Measurements from ENCODE around the gene DYSF. TPM values are rescaled to one million over a fixed set of nuclear protein-coding genes. Genes with fewer than 3 reads are reported as not detected.

Gene DYSF
- total RNA-seq, 1 donor from 2014 or later, result 12.8 TPM

DNA sequence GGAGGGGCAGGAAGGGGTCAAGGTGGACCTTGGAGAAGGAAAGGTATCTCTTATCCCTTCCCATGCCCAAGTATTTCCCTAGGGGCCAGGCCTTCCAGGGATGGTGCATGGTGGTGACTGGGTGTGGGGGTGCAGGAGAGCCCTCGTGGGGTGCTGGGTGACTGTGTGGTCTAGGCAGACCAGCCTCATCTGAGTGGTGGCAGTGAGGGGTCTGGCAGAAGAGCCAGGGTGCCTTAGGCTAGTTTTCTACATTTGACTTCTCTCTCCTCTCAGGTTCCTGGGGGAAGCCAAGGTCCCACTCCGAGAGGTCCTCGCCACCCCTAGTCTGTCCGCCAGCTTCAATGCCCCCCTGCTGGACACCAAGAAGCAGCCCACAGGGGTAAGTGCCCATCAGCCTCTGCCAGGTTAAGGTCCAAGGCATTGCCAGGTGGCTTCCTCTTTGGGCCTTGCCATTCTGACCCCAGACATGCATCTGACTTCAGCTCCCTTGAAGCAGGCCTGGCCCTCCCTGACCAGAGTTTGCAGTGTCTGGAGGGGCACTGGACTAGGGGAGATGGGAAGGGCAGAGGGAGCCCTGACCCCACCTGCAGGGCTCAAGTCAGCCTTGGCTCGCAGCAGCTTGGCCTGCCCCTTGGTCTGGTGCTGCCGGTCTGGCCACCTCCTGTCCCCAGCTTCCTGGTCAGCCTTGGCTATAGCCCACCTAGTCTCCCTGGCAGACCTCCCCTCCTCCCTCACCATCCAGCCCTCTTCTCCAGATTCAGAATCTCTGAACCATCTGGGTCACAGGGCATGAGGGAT lies 49.8 kb downstream of the DYSF start:
- no peak for DNase-seq (ENCODE audit: low spot score)

DNA sequence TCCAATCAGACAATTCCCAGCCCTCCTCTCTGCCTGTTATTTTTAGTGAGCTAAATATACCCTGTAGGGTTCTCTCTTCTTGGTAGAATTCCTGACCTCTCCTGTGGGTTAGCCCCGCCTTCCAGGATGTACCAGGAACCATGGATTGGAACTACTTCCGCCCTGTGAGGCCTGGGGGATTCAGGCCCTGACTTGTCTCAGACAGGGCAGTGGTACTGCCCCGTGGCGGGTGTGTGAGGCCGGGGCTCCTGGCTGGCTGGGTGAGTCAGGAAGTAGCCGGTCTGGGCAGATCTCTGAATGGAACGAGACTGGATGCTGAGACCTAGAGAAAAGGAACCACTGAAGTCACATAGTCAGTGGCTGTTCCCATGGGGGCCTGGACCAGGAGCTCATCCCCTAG lies 50.5 kb downstream of the DYSF start:
- DNase-seq (ENCODE audit: low spot score), result no peak

DNA sequence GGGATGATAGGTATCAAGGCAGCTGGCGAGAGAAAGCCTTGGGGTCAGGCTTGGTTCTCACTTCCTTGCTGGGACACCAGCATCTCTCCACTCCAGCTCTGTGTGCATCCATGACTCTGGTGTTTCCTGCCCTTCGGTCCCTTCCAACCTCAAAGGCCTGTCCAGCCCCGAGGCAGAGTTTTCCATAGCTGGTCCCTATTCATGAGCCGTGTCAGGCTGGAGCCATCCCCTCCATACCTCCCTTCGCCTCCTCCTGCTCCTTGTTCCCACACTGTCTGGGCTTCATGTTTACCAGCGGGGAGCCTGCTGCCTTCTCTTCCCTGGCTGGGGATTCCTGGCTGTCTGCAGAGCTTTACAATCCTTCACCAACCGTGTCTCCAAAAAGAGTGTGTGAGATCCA lies 51.2 kb downstream of the DYSF start:
- DNase-seq (ENCODE audit: low spot score), result no peak

DNA sequence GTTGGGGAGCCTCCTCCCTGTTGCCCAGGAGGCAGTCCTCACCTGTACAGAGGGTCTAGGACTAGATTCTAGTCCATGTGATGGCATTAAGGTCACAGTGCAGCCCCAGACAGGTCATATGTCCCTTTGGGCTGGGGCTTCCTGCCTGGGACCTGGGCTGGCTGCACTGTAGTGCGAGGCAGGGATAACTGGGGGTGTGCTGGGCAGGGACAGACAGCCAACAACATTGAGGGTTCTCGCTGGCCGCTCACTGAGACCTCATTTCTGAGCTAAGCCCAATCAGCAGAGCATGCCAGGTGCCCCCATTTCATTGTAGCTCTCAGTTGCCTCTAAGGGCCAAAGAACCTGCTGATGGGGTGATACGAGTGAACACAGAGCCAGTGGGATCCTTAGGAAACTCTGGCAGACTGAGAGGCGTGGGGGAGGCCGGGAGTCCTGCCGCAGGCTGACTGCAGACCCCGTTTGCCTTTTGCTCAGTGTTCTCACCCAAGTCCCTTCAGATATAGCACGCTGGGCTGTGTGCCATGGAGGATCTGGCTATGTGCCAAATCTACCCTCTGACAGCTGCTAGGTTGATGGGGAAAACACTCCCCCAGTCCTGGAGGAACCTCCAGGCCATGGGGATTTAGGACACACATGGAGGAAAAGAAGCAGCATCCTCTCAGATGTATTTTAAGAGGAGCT lies 51.9 kb downstream of the DYSF start:
- DNase-seq (ENCODE audit: low spot score), result no peak

GRCh38 chr2:71505770-71506140 lies 52.4 kb downstream of the DYSF start:
- no peak for DNase-seq (ENCODE audit: low spot score)

GRCh38 chr2:71506222-71507153 lies 53.1 kb downstream of the DYSF start:
- DNase-seq (ENCODE audit: low spot score), result no peak

DNA sequence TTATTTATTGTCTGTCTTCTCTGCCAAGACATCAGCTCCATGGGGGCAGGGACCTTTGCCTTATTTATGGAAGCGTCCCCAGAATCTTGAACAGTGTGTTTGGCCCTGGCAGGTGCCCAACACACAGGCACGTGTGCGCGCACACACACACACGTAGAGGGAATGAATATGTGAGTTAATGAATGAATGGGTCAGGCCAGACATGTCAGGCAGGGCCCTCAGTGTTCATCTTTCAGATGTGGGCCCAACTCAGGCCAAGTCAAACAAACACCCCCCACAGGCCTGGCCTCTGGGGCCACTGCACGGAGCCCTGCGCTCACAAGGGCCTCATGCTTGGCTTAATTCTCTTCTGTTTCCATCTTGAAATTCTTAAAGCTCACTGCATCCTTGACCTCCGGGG lies 54.1 kb downstream of the DYSF start:
- DNase-seq (ENCODE audit: low spot score), result no peak

DNA sequence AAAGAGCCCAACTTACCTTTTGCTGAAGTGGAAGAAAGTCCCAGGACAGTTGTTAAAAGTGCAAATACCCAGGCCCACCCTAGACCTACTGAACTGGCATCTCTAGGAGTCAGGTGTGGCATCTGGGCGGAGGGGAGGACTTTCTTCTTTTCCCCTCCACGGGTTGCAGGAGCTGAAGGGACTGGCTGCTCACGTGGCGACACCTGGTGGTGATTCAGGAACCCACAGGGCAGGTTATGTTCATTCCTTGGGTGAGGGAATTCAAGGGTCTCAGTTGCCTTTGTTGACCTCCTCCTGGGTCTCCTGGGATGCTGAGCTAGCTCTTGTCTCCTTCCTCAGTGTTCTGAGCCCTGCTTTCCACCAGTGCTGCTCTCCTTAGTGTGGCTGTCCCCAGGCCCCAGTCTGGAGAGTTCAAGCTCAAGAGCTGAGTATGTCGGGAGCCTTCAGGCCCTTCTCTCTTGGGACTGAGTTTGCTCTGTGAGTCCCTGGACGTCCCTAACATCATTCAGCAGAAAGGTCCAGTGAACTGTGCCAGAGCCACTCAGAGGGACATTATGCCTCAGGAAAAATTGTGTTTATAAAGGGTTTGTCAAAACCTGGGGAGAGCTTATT lies 56.9 kb downstream of the DYSF start:
- peak; percentile 59 for DNase-seq (ENCODE audit: low spot score)

DNA sequence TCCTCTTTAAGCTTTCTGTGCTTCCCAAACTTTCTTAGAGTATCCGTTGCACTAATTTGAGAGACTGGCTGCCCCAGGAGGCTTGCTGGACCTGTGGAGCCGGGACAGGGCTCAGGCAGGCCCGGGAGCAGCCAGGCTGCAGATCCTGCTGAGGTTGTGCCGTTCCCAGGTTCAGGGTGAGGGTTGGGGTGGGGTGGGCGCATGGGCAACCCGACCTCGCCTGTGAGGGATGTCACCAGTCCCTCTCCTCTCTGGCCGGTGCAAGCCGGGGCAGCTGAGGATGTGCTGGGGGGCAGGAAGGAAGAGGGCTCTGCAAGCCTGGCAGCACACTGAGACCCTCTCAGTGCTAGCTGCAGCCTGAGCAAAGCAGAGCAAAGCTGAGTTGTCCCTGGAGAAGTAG lies 57.6 kb downstream of the DYSF start:
- DNase-seq (ENCODE audit: low spot score), result no peak

- no peak for DNase-seq (ENCODE audit: low spot score)
Measured at GRCh38 chr2:71511776-71512175, 58.4 kb downstream of the DYSF start.

- DNase-seq (ENCODE audit: low spot score), result no peak
Measured at GRCh38 chr2:71512386-71512785, 59.0 kb downstream of the DYSF start.

GRCh38 chr2:71513096-71513495 lies 59.7 kb downstream of the DYSF start:
- no peak for DNase-seq (ENCODE audit: low spot score)

DNA sequence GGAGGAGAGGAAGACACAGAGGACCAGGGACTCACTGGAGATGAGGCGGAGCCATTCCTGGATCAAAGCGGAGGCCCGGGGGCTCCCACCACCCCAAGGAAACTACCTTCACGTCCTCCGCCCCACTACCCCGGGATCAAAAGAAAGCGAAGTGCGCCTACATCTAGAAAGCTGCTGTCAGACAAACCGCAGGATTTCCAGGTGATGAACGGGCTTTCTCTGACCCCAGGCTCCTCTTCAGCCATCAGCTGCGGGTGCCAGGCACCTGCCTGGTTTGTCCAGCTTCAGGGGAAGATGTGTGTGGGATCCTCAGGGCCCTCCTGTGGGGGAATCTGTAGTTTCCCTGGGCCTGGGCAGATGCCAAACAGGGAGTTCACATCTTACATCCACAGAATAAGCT lies 60.4 kb downstream of the DYSF start:
- no peak for DNase-seq (ENCODE audit: low spot score)

GRCh38 chr2:71516253-71516888 lies 63.0 kb downstream of the DYSF start:
- no peak for DNase-seq (ENCODE audit: low spot score)

GRCh38 chr2:71517851-71518250 lies 64.5 kb downstream of the DYSF start:
- DNase-seq (ENCODE audit: low spot score), result no peak

DNA sequence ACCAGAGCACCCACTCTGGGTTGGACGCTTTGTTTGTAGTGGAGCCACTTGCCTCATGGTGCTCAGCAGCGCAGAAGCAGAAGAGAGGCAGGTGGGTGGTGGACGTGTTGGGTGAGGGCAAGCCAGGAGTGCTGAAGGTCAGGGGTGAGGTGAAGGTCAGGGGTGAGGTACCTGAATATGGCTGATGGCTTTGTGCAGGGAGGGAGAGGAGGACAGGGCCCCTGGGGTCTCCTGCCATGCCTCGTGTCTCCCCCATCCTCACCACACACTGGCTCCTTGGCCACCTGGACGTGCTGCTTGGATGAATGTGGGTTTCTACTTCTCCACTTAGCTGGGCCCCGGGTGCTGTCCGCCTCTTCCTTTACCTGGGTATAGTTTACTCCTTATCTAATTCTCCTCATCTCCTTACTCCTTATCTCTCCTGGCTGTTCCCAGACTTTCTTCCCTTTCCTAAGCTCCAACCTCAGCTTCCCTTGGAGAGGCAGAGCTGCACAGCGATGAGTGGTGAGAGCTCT lies 68.1 kb downstream of the DYSF start:
- DNase-seq (ENCODE audit: low spot score), result no peak

DNA sequence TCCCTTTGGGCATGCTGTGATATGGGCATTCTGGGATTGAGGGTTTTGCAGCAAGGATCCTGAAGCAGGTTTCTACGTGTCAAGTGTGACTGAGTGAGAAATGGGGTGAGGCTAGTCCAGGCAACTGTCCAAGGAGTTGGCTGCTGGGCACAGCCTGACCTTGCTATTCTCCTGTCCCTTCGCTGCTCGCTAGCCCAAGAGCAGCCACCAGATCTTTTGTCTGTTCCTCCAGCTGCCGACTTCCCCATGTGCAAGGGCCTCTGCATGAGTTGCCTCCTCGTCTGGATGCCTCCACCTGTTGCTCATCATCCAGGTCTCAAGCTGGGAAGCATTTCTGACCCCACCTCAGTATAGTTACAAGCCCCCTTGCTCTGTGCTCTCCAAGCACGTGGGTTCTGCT lies 71.1 kb downstream of the DYSF start:
- DNase-seq (ENCODE audit: low spot score), result no peak

DNA sequence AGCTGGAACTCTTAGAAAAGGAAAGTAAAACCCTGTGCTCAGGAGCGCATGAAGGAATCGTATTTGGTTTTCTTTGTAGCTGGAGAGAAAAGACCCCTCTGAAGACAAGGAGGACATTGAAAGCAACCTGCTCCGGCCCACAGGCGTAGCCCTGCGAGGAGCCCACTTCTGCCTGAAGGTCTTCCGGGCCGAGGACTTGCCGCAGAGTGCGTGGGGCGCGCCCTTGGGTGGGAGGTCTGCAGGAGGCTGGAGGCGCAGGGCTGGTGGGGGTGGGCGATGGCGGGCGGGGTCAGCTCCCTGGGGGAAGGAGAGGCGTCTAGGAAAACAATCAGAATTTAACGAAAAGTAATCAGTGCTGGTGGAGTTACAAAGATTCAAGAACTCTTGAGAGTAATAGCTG lies 72.8 kb downstream of the DYSF start:
- no peak for DNase-seq (ENCODE audit: low spot score)

DNA sequence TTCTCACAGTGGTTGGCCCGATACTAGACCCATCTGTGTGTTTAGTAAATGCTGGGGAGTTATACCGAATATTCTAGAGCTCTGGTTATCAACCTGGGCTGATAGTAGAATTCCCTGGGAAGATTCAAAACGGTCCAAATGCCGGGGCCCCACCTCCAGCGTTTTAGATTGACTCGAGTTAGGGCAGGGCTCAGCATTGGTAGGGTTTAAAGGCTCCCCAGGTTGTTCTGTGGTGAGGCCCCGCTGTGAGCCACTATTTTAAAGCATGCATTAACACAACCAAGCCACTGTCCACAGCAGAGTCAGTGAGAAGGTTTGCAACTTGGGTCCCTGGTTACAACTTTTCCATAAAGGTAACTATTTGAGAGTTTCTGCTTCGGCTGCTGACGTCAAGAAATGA lies 73.6 kb downstream of the DYSF start:
- DNase-seq (ENCODE audit: low spot score), result no peak

DNA sequence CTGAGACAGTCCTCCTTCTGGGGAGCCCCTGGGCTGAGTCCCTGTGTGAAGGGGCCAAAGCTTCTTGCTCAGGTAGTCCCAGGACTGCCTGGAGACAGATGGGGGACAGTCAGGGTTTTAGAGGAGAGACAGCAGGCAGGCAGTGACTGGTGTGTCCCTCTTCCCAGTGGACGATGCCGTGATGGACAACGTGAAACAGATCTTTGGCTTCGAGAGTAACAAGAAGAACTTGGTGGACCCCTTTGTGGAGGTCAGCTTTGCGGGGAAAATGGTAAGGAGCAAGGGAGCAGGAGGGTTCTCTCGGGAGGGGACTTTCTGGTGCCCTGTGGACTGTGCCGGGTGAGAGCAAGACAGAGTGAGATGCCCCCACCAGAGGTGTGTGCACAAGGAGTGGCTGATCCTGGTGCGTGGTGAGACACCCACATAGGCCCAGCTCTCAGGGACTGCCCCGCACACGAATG lies 74.8 kb downstream of the DYSF start:
- no peak for DNase-seq (ENCODE audit: low spot score)

- DNase-seq (ENCODE audit: low spot score), result no peak
Measured at GRCh38 chr2:71528749-71529148, 75.4 kb downstream of the DYSF start.
